Progenitor cell of endocrine pancreas (in vitro differentiated cells): Measurements from ENCODE around the gene KRT26. TPM values are rescaled to one million over a fixed set of nuclear protein-coding genes. Genes with fewer than 3 reads are reported as not detected.

Source experiments
- DNase-seq: peaks from one replicate; pipeline ENCODE4 v3.0.0; 2021; ENCODE audit warnings: low spot score; ENCODE audit not compliant: unreplicated experiment
- H3K27ac Mint-ChIP-seq: 2 replicates; pipeline ENCODE4 v1.8.0; 2021; ENCODE audit warnings: mild to moderate bottlenecking, moderate library complexity, mixed read lengths
- H3K27me3 Mint-ChIP-seq: 2 replicates; pipeline ENCODE4 v1.8.0; 2021; ENCODE audit warnings: mixed read lengths
- H3K36me3 Mint-ChIP-seq: 2 replicates; pipeline ENCODE4 v1.8.0; 2022; ENCODE audit warnings: mixed read lengths; ENCODE audit not compliant: insufficient read depth
- H3K4me1 Mint-ChIP-seq: 2 replicates; pipeline ENCODE4 v1.8.0; 2021; ENCODE audit warnings: low read depth, mixed read lengths
- H3K4me3 Mint-ChIP-seq: 2 replicates; pipeline ENCODE4 v1.8.0; 2021; ENCODE audit warnings: low read depth, mild to moderate bottlenecking, moderate library complexity, mixed read lengths
- H3K9me3 Mint-ChIP-seq: 2 replicates; pipeline ENCODE4 v1.8.0; 2021; ENCODE audit warnings: low read depth, mixed read lengths
- CTCF ChIP-seq: fragments of 200-600 bp; sonication (generic); IDR thresholded peaks from one replicate; pipeline ENCODE4 v1.5.0; 2021; ENCODE audit warnings: antibody characterized with exemption, mild to moderate bottlenecking; ENCODE audit not compliant: unreplicated experiment
- total RNA-seq: library from RNA; stranded (reverse); gene quantifications from 2 replicates; pipeline ENCODE4 v1.2.1, GENCODE V29; 2021

Gene KRT26
- total RNA-seq, 1 donor from 2014 or later: not detected

GRCh38 chr17:40775945-40776344 is 3.9 kb upstream of the KRT26 start:
- Mint-ChIP-seq H3K4me3 (no peak overlapping the region), H3K27ac (no peak overlapping the region), H3K4me1 (no peaks in the 10 kb centered on the region), H3K36me3 (no peaks in the 10 kb centered on the region), H3K9me3 (no peaks in the 10 kb centered on the region), H3K27me3 (peaks cover 24% of the 10 kb centered on the region)
- no peak for DNase-seq
- no peak for TF ChIP-seq CTCF

- peaks cover 19% of the 10 kb centered on the region for H3K9me3 Mint-ChIP-seq
- no peak overlapping the region for H3K27ac Mint-ChIP-seq
- no peak for TF ChIP-seq CTCF
- no peaks in the 10 kb centered on the region for H3K27me3 Mint-ChIP-seq
- H3K4me1 Mint-ChIP-seq: no peaks in the 10 kb centered on the region
- no peaks in the 10 kb centered on the region for H3K36me3 Mint-ChIP-seq
- no peak overlapping the region for H3K4me3 Mint-ChIP-seq
- DNase-seq: no peak
Measured at GRCh38 chr17:40765657-40766056, 6.3 kb downstream of the KRT26 start.

GRCh38 chr17:40763752-40764151 is 8.2 kb downstream of the KRT26 start:
- Mint-ChIP-seq H3K36me3 (no peaks in the 10 kb centered on the region), H3K4me1 (no peaks in the 10 kb centered on the region), H3K4me3 (no peak overlapping the region), H3K27ac (no peak overlapping the region), H3K27me3 (no peaks in the 10 kb centered on the region), H3K9me3 (peaks cover 33% of the 10 kb centered on the region)
- no peak for TF ChIP-seq CTCF
- no peak for DNase-seq

GRCh38 chr17:40760105-40761016 is 11.6 kb downstream of the KRT26 start:
- Mint-ChIP-seq H3K27ac (no peak overlapping the region), H3K4me3 (no peak overlapping the region), H3K9me3 (peaks cover 38% of the 10 kb centered on the region), H3K27me3 (no peaks in the 10 kb centered on the region), H3K4me1 (no peaks in the 10 kb centered on the region), H3K36me3 (no peaks in the 10 kb centered on the region)
- no peak for DNase-seq
- no peak for TF ChIP-seq CTCF

GRCh38 chr17:40755231-40755630 is 16.8 kb downstream of the KRT26 start, which contains the start of gene KRT25:
TSS of gene KRT25 (minus strand) at chr17:40755331. CDS start at chr17:40755271, 60 bp downstream.
- no peak for TF ChIP-seq CTCF
- H3K4me1 Mint-ChIP-seq: no peaks in the 10 kb centered on the region

More at GRCh38 chr17:40755231-40755630, 16.8 kb downstream of the KRT26 start, which contains the start of gene KRT25:
- Mint-ChIP-seq H3K9me3 (peaks cover 15% of the 10 kb centered on the region), H3K27ac (no peak within 1 kb of the TSS), H3K4me3 (no peak within 1 kb of the TSS), H3K36me3 (no peaks in the 10 kb centered on the region), H3K27me3 (no peaks in the 10 kb centered on the region)
- DNase-seq: no peak
